Activated T-helper 1 cell treated with Interleukin-2 at 50 U/mL for 16 hours (primary cell): Measurements from ENCODE around the gene MIXL1.
"Not testable (repeated sequence)": the region's sequence is repeated elsewhere in the genome, so short reads cannot be mapped to it uniquely, and the experiment has no call there.

Experiments
- DNase-seq: peaks from one replicate; pipeline ENCODE4 v3.0.0-alpha.2; 2020; ENCODE audit warnings: low read depth

MIXL1 gene

DNA sequence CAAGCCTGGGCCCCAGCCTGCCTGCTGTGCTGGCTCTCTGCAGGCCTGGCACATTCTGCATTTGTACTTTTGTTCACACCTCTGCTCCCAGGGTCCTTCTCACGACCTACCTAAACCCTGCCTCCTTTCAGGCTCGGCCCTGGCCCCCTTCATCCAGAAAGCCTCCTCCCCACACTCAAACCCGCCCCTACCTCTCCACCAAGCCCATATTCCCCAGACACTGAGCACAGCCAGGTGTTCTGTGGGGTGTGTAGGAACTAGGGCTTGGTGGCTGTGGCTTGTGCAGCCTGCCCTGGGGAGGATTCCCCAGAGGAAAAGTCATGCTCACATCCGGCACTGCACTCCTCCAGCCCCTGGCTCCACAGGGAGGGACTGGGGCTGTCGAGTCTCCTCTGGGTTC lies 8.2 kb upstream of the MIXL1 start:
- no peak for DNase-seq

DNA sequence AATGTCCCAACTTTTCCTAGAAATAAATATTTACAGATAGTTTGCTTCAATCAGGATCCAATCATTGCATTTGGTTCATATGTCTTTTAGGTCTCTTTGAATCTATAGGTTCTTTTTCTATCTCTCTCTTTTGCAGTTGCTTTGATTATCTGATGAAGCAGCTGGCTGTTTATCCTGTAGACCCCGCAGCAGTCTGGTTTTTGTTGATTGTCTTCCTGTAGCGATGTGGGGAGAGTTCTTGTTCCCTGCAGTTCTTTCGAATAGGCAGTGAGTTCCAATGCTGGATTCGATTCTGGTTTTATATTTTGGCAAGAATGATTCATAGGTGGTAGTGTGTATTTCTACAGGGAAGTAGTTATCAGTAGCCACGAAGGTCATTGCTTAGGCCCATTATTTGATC lies 7.4 kb upstream of the MIXL1 start:
- DNase-seq = no peak

DNA sequence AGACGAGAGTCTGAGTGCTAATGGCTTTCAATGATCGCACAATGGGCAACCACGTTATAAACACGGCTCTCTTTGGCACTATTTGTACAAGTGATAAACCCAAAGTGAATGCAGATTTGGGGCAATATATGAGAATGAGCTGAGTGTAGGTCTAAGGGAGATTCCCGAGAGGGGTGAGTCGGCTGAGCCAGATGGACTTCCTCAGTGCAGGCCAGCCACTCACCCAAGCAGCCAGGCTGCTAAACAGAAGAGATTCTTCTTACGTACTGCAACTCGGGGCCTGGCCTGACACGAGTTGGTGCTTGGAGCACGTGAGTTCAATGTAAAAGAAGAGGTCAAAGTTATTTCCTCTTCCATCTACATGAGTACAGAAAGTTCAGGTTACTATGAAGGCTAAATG lies 6.2 kb upstream of the MIXL1 start:
- DNase-seq = no peak

DNA sequence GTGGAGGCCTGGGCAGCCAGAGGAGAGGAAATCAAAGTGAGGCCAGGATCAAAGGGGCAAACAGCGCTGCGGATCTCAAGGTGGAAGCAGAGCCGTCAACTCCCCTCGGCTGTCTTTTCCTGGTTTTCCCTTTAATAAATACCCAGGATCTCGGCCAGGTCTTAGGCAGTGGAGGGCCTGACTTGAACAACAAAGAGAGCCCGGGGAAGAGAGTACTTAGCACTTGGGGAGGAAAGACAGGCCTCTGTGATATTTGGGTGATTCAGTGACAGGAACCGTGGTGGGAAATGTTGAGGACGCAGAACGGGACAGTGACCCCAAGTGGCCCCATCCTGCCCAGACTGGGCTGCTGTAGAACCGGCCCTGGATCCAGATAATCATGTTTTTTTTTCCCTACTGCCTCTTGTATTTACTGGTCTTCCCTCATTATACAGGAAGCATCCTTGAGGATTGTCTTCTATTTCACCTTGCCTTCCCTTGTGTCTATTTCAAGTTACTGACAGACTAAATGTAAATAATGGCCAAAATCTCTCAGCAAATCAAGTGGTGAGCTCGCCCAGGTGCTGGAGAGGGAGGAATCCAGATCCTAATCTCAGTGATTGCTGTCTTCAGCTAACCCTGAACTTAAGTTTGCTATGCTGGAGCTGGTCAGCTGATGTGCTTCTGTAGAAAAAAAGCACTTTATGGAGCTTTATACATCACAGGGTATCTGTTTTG lies 2.8 kb upstream of the MIXL1 start:
- DNase-seq = no peak

DNA sequence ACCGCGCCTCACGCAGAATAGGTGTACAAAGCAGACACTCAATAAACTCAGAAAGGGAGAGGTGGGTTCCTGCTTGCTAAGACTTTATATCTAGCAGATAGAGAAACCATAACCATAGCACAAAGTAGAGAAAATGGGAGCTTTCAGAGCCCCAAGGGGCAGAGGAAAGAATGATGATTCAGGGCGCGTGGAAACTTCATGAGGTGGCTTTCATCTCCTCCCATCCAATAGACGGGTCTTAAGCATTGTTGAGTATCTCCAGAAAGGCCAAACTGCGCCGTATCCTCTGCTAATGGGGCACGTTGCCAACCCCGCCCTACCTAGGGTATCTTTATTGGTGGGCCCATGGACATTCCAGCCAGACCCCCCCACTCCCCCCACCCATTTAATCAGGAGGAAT lies 778 bp upstream of the MIXL1 start:
- DNase-seq = no peak

DNA sequence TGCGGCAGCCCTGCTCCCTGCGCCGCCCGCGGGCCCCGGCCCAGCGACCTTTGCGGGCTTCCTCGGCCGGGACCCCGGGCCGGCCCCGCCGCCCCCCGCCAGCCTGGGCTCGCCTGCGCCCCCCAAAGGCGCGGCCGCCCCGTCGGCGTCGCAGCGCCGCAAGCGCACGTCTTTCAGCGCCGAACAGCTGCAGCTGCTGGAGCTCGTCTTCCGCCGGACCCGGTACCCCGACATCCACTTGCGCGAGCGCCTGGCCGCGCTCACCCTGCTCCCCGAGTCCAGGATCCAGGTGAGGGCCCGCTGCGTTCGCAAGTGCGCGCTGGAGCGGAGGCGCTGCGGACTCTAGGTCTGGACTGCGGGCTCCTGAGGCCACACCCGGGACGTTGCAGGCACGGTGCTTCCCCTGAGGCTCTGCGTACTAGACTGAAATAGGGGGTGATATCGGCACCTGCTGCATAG lies 351 bp downstream of the MIXL1 start:
- no peak for DNase-seq

DNA sequence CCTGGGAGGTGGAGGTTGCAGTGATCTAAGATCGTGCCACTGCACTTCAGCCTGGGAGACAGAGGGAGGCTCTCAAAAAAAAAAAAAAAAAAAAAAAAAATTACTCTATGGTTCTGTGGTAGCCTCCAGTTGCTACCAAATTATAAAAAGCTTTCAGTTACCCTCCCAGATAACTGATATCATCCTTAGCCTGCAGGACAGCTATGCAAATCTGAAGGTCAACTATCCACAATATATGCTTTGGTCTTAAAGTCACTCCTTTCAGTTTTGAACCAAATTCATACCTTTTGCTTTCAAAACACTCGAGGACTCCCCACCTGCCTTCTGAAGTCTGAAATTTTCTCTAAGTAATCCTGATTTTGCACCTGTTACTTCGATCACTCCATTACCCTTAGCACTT lies 3.1 kb downstream of the MIXL1 start:
- DNase-seq = no peak

DNA sequence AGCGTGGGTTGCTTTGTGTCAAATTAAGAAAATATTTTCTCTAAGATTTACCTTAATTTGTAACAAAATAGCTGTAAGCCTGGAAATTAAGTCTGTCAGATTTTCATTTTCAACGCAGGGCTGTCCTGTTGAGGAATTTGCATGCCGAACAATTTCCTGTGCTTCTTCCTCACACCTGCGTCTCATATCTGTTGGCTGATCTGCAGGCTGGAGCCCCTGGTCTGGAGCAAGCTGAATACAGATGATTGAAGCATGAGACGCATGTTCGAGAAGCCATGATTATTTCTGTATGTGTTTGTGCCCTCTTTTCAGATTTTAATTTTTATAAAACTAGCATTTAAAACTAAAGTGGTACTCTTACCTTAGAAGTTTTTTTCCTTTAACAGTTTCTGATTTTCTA lies 9.8 kb downstream of the MIXL1 start:
- DNase-seq = no peak

DNA sequence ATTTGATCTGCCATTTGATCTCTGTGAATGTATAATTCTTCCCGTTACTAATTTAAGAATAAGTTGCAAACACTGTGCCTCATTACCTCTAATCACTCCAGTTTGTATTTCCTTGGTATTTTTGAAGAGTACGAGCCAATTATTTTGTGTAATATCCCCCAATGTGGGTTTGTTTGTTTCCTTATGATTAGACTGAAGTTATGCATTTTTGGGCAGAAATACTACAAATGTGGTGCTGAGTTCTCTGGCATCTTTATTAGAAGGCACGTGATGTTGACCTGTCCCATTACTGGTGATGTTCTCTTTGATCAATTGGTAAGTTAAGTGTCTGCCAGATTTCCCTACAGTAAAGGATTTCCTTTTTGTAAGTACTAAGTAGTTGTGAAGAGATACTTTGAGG lies 10.3 kb downstream of the MIXL1 start:
- no peak for DNase-seq

DNA sequence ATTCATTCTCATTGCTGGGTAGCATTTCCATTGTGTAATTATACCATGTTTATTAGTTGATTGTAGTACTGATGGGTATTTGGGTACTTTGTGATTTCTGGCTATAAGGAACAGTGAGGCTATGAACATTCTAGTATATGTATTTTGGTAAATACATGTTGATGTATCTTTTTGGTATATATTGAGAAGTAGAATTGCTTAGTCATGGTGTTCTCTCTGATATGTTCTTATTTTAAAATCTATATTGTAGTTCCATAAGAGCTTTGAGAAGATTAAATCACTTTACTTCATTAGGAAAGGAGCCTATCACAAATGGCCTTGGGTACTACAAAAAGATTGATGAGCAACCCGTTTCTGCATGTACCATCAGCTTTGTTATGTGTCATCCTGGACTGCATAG lies 13.4 kb downstream of the MIXL1 start:
- no peak for DNase-seq

DNA sequence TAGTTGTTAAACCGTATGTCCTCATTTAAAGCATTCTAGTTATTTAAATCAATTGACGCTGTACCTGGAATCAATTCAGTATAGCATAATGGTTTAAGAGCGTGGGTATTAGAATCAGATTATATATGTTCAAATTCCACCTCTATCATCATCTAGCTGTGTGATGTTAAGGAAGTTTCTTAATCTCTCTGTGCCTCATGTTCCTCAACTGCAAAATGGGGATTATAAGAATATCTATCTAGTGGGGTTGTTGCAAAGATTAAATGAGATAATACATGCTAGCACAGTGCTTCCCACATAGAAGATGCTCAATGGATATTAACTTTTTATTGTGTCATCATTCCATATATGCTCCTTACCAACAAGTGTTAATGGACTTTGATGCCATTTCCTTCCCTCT lies 16.0 kb downstream of the MIXL1 start:
- DNase-seq = no peak

DNA sequence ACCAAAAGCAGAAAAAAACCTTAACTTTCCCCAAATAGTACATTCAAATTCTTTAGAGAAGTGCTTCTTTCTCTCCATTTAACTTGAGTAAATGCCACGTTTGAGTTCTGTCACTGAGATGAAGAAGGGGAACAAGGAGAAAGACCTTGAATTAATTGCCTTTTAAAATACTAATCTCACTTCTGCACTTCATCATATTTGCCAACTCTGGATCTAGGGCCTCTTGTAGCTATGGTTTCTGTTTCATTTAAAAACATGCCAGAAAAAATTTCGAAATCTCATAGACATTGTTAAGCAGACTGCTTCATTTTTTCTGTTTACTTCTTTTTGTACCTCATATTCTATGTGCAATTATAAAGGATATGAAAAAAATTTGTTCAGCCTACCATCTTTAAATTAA lies 24.6 kb downstream of the MIXL1 start:
- no peak for DNase-seq

DNA sequence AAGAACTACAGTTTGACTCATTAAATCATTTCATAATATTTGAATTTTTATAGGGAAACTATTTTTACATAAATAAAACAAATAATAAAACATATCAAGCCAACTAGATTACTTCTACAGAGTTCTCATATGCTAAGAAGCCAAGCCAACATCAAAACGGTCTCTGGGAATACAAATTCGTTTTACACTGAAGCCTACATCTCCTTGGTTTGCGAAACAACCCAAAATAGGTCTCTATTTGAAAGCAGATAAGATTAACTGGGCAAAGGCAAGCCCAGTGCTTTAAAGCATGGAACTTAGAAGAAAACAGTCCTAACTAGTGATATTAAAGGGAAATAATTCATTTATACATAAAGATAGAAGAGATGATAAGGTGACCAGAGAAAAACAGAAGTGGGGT lies 25.3 kb downstream of the MIXL1 start:
- no peak for DNase-seq

DNA sequence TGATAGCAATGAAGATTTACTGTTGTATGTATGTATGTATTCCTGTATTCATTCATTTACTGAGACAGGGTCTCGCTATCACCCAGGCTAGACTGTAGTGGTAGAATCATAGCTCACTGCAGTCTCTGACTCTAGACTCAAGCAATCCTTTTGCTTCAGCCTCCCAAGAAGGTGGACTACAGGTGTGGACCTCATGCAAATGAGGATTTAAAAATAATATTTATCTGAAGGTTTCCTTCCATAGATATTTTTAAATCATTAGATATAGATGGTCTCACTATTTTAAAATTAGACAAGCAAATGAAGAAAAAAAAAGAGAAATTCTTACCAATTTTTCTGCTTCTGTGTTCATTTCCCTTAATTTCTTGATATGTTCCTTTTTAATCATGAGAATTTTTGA lies 27.0 kb downstream of the MIXL1 start:
- no peak for DNase-seq

DNA sequence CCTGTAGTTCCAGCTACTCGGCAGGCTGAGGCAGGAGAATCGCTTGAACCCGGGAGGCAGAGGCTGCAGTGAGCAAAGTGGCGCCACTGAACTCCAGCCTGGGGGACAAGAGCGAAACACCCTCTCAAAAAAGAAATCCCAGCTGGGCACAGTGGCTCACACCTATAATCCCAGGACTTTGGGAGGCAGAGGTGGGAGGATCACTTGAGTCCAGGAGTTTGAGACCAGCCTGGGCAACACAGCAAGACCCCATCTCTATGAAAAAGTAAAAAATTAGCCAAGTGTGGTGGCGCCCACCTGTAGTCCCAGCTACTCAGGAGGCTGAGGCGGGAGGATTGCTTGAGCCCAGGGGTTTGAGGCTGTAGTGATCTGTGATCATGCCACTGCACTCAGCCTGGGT lies 29.4 kb downstream of the MIXL1 start:
- not testable (repeated sequence) for DNase-seq

DNA sequence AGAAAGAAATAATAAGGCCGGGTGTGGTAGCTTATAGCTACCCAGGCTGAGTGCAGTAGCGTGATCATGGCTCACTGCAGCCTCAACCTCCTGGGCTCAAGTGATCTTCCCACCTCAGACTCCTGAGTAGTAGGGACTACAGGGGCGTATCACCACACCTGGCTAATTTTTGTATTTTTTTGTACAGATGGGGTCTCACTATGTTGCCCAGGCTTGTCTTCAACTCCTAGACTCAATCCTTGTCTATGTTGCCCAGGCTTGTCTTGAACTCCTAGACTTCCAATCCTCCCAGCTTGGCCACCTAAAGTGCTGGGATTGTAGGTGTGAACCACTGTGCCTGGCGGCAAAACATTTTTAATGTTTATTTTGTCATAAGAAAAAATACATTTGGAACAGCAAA lies 30.5 kb downstream of the MIXL1 start:
- DNase-seq = no peak

DNA sequence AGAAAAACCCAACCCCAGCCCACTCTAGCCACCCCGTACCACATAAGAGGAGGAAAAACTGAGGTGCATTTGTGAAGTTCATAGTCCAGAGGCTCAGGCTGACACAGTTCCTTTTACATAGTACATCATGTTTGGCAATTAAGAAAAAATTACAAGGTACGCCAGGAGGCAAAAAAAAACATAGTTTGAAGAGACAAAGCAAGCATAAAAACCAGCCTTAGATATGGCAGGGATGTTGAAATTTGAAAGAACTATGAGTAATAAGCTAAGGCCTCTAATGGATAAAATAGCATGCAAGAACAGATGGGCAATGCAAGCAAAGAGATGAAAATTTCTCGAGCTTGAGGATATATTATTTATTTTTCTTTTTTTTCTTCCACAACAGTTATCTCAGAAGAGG lies 31.9 kb downstream of the MIXL1 start:
- DNase-seq = no peak

DNA sequence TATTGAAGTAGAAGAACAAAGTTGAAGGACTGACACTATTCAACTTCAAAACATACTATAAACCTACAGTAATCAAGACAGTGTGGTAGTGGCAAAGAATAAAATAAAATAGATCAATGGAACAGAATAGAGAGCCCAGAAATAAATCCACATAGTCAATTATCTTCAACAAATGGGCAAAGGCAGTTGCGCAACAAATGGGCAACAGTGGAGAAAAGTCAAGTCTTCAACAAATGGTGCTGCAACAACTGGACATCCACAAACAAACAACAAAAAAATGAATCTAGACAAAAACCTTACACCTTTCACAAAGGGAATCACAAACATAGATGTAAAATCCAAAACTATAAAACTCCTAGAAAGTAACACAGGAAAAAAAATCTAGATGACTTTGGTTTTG lies 38.4 kb downstream of the MIXL1 start:
- DNase-seq = no peak

DNA sequence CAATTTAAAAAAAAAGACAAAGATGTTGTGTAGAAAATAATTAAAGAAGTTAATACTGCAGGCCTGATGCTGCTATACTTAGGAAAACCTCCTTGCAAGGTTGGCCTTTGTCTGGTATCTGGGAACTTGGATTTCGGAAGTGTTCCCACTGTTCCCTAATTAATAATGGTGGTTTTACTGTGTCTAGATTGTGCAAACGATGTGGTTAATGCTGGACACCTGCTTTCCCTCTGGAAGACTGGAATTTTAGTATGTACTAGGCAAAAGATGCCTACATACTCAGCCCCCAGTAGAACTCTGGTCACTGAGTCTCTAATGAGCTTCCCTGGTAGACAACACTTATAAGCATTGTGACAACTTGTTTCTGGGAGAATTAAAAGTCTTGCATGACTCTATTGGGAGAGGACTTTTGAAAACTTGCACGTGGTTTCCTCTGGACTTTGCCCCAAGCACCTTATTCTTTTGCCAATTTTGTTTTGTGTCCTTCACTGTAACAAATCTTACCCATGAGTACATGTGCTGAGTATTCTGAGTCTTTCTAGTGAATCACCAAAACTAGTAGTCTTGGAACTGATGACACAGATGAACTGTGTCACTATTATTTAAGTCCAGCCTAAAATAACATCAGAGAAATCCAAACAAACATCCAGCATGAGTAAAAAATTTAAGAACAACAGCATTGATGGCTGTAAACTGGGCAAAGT lies 45.1 kb downstream of the MIXL1 start:
- no peak for DNase-seq

DNA sequence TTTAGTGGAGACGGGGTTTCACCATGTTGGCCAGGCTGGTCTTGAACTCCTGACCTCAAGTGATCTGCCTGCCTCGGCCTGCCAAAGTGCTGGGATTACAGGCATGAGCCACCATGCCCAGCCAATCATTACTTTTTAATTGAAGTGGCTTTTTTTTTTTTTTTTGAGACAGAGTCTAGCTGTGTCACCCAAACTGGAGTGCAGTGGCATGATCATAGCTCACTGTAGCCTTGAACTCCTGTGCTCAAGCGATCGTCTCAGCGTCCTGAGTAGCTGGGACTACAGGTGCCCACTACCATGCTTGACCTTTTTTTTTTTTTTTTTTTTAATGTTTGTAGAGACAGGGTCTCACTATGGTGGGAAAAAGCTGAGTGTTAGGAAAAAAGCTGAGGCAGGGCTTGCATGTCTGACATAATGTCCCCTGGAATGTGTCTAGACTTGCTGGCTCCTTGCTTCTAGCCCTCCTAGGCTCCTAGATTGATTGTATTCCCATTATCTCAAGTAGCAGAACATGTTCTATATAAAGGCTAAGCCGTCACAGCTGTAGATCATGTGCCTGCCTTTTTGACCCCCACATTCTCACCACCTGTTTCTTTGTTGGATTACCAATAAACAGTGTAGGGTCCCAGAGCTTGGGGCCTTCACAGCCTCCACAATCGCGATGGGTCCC lies 48.9 kb downstream of the MIXL1 start:
- DNase-seq = not testable (repeated sequence)

DNA sequence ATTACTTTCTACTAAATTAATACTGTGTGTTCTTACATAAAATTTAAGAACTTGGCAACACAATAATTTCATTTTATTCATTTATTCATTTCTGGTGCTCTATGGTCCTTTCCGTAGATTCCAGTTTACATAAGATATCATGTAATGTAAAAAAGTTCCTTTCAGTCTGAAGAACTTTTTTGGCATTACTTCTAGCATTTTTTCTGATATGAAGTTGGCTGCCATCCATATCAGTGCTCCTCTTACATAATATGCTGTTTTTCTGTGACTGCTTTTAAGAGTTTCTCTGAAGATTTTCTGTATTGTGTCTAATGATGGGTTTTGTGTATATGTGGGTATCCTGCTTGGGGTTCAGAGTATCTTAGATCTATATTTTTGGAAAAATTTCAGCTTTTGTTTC lies 50.7 kb downstream of the MIXL1 start:
- no peak for DNase-seq

DNA sequence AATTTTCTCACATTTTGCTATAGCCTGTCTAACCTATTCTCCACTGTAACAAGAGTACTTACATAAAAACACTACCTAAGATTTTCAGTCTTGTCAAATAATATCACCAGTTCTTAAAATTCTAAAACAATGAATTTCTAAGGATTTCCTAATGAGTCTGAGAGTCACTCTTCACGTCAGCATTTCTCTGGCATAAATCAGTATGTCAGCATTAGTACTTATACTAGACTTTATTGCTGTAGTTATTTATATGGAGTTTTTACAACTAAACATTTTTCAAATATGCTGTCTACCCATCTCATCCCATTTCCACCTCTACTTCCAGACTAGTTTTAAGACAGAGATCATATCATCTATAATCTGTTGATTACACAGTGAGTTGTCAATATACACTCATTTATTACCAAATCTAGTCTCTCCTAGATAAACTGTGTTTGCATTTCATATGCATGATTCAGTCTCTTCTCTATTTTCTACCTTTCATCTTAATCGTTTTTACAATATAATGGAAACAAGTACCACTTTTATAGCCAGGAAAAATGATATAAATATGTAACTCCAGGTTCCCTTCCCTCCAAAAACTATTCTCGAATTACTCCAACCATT lies 52.7 kb downstream of the MIXL1 start:
- no peak for DNase-seq
